ENCODE data around the gene TLCD5. TPM values are rescaled to one million over a fixed set of nuclear protein-coding genes. Genes with fewer than 3 reads are reported as not detected.
A peak's percentile ranks its signal among the peaks of the same experiment; 100 is the strongest.

The TLCD5 gene
- total and polyA plus RNA-seq, 2 experiments from 2014 or later, result 6.8 to 10.6 TPM

- H3K9me3 ChIP-seq (ENCODE audit: low read depth), result no peaks in the 10 kb centered on the region
- in situ Hi-C loops (cut with MboI), result no loop called here
Measured at GRCh38 chr11:120338107-120338933, 13.2 kb downstream of the TLCD5 start.

GRCh38 chr11:120339394-120339890, 14.3 kb downstream of the TLCD5 start:
- H3K4me1 ChIP-seq (ENCODE audit: insufficient read depth), result peaks cover 50% of the 10 kb centered on the region
- peaks cover 78% of the 10 kb centered on the region for H3K79me2 ChIP-seq (ENCODE audit: insufficient read depth)
- WGBS, 2 experiments (ENCODE audit: low coverage in 1 of 2, low lambda C conversion rate in 2 of 2, missing lambda C conversion rate in 2 of 2), result 10 to 14% methylated on average over 6 of the region's 6 CpGs
- H3K27me3 ChIP-seq (replicated peaks; ENCODE audit: insufficient read depth), result no peaks in the 10 kb centered on the region
- H3F3A ChIP-seq (ENCODE audit: insufficient read depth), result peaks cover 48% of the 10 kb centered on the region
- no peak overlapping the region for H2AFZ ChIP-seq
- peaks cover 29% of the 10 kb centered on the region for H4K20me1 ChIP-seq (ENCODE audit: insufficient read depth)
- TF ChIP-seq EZH2 (IDR thresholded peaks at IDR 0.05; ENCODE audit: insufficient read depth, poor library complexity, severe bottlenecking) (no peak), EZH2phosphoT487 (IDR thresholded peaks at IDR 0.05; ENCODE audit: insufficient read depth, low read depth) (no peak)
- DNase-seq, result peak; percentile 49
- peak overlapping the region; percentile 17 for H3K27ac ChIP-seq
- H3K9me2 ChIP-seq (ENCODE audit: insufficient read depth), result no peaks in the 10 kb centered on the region
- in situ Hi-C loops (cut with MboI), result no loop called here
- H3K9ac ChIP-seq, result peak overlapping the region; percentile 90
- H3K4me3 ChIP-seq, result peak overlapping the region; percentile 96
- no peaks in the 10 kb centered on the region for H3K9me3 ChIP-seq (ENCODE audit: low read depth)
- peak overlapping the region; percentile 96 for H3K4me2 ChIP-seq (ENCODE audit: unreplicated experiment)
- no peaks in the 10 kb centered on the region for H3K36me3 ChIP-seq (ENCODE audit: low read depth)

More at GRCh38 chr11:120338107-120338933, 13.2 kb downstream of the TLCD5 start:
- H4K20me1 ChIP-seq (ENCODE audit: insufficient read depth), result peaks cover 27% of the 10 kb centered on the region
- peaks cover 56% of the 10 kb centered on the region for H3F3A ChIP-seq (ENCODE audit: insufficient read depth)
- 0 out of 2 replicates have a peak overlapping the region, but pooled peaks have one; percentile 8 for H2AFZ ChIP-seq
- peak overlapping the region; percentile 90 for H3K9ac ChIP-seq
- H3K4me2 ChIP-seq (ENCODE audit: unreplicated experiment), result peak overlapping the region; percentile 96
- no peaks in the 10 kb centered on the region for H3K27me3 ChIP-seq (replicated peaks; ENCODE audit: insufficient read depth)
- H3K9me2 ChIP-seq (ENCODE audit: insufficient read depth), result no peaks in the 10 kb centered on the region
- peak overlapping the region; percentile 82 for H3K27ac ChIP-seq
- H3K4me1 ChIP-seq (ENCODE audit: insufficient read depth), result peaks cover 49% of the 10 kb centered on the region
- peaks cover 75% of the 10 kb centered on the region for H3K79me2 ChIP-seq (ENCODE audit: insufficient read depth)
- WGBS, 2 experiments (ENCODE audit: low coverage in 1 of 2, low lambda C conversion rate in 2 of 2, missing lambda C conversion rate in 2 of 2), result 3% methylated on average over 7 of the region's 7 CpGs
- TF ChIP-seq EZH2phosphoT487 (IDR thresholded peaks at IDR 0.05; ENCODE audit: insufficient read depth, low read depth) (no peak), EZH2 (IDR thresholded peaks at IDR 0.05; ENCODE audit: insufficient read depth, poor library complexity, severe bottlenecking) (no peak)
- peak; percentile 67 for DNase-seq
- peak overlapping the region; percentile 96 for H3K4me3 ChIP-seq
- H3K36me3 ChIP-seq (ENCODE audit: low read depth), result no peaks in the 10 kb centered on the region

- Histone ChIP-seq H4K20me1 (ENCODE audit: insufficient read depth) (peaks cover 38% of the 10 kb centered on the region), H3K9me2 (ENCODE audit: insufficient read depth) (no peaks in the 10 kb centered on the region), H3K36me3 (ENCODE audit: low read depth) (no peaks in the 10 kb centered on the region), H3F3A (ENCODE audit: insufficient read depth) (peaks cover 50% of the 10 kb centered on the region), H3K79me2 (ENCODE audit: insufficient read depth) (peaks cover 88% of the 10 kb centered on the region), H3K27ac (peak overlapping the region; percentile 17; the same call in 1 of the 2 replicates), H3K9ac (peak overlapping the region; percentile 90; the same call in 1 of the 2 replicates), H3K4me2 (ENCODE audit: unreplicated experiment) (peak overlapping the region; percentile 96), H3K9me3 (ENCODE audit: low read depth) (no peaks in the 10 kb centered on the region), H2AFZ (no peak overlapping the region), H3K4me3 (peak overlapping the region; percentile 96), H3K27me3 (replicated peaks; ENCODE audit: insufficient read depth) (no peaks in the 10 kb centered on the region), H3K4me1 (ENCODE audit: insufficient read depth) (peaks cover 56% of the 10 kb centered on the region)
- DNase-seq, result peak; percentile 44
- WGBS, 2 experiments (ENCODE audit: low coverage in 1 of 2, low lambda C conversion rate in 2 of 2, missing lambda C conversion rate in 2 of 2), result 15 to 19% methylated on average over 2 of the region's 2 CpGs
- in situ Hi-C loops (cut with MboI), result no loop called here
- TF ChIP-seq EZH2phosphoT487 (IDR thresholded peaks at IDR 0.05; ENCODE audit: insufficient read depth, low read depth) (no peak), EZH2 (IDR thresholded peaks at IDR 0.05; ENCODE audit: insufficient read depth, poor library complexity, severe bottlenecking) (no peak)
Measured at GRCh38 chr11:120340529-120340928, 15.4 kb downstream of the TLCD5 start.

- Histone ChIP-seq H3K4me1 (ENCODE audit: insufficient read depth) (peaks cover 64% of the 10 kb centered on the region), H3K4me3 (no peak overlapping the region), H3K9me3 (ENCODE audit: low read depth) (no peaks in the 10 kb centered on the region), H4K20me1 (ENCODE audit: insufficient read depth) (peaks cover 52% of the 10 kb centered on the region), H3K9me2 (ENCODE audit: insufficient read depth) (no peaks in the 10 kb centered on the region), H3K27me3 (replicated peaks; ENCODE audit: insufficient read depth) (no peaks in the 10 kb centered on the region), H3K4me2 (ENCODE audit: unreplicated experiment) (no peak overlapping the region), H3K36me3 (ENCODE audit: low read depth) (no peaks in the 10 kb centered on the region; the same call in 1 of the 2 replicates), H2AFZ (no peak overlapping the region), H3K79me2 (ENCODE audit: insufficient read depth) (peaks cover 100% of the 10 kb centered on the region), H3K27ac (no peak overlapping the region), H3F3A (ENCODE audit: insufficient read depth) (peaks cover 43% of the 10 kb centered on the region), H3K9ac (no peak overlapping the region)
- no peak for DNase-seq
- 80 to 82% methylated on average over 3 of the region's 3 CpGs for WGBS, 2 experiments (ENCODE audit: low coverage in 1 of 2, low lambda C conversion rate in 2 of 2, missing lambda C conversion rate in 2 of 2)
- in situ Hi-C loops (cut with MboI), result no loop called here
- TF ChIP-seq EZH2 (IDR thresholded peaks at IDR 0.05; ENCODE audit: insufficient read depth, poor library complexity, severe bottlenecking) (no peak), EZH2phosphoT487 (IDR thresholded peaks at IDR 0.05; ENCODE audit: insufficient read depth, low read depth) (no peak)
Measured at GRCh38 chr11:120342226-120342625, 17.1 kb downstream of the TLCD5 start.
